ENCODE data around the gene SRSF7.

DNA sequence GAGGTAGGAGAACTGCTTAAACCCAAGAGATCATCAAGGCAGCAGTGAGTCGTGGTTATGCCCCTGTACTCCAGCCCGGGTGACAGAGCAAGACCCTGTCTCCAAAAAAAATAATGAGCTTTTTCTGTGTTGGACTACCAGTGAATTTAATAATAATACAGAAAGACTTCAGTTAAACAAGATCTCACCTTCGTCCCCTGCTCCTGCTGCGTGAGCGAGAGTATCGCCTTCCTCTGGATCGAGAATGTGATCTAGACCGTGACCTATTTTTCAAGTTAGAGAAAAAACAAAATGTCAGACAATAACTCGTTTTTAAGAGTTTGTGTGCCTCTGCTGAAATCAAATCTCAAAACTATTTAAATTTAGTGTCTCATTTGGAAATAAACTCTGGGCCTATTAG is 2.8 kb downstream of the SRSF7 start:
- no peak for TF ChIP-seq POLR2A (IDR thresholded peaks at IDR 0.05)
- TF ChIP-seq, protein P1, sequence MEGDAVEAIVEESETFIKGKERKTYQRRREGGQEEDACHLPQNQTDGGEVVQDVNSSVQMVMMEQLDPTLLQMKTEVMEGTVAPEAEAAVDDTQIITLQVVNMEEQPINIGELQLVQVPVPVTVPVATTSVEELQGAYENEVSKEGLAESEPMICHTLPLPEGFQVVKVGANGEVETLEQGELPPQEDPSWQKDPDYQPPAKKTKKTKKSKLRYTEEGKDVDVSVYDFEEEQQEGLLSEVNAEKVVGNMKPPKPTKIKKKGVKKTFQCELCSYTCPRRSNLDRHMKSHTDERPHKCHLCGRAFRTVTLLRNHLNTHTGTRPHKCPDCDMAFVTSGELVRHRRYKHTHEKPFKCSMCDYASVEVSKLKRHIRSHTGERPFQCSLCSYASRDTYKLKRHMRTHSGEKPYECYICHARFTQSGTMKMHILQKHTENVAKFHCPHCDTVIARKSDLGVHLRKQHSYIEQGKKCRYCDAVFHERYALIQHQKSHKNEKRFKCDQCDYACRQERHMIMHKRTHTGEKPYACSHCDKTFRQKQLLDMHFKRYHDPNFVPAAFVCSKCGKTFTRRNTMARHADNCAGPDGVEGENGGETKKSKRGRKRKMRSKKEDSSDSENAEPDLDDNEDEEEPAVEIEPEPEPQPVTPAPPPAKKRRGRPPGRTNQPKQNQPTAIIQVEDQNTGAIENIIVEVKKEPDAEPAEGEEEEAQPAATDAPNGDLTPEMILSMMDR (IDR thresholded peaks at IDR 0.05 in 4 of 5, conservative IDR thresholded peaks at IDR 0.05 in 1 of 5): no peak
